ENCODE measurements around the gene MCM3.

Gene MCM3

GRCh38 chr6:52217761-52218160, 66.8 kb downstream of the MCM3 start:
- no peak overlapping the region for H3K4me3 ChIP-seq (ENCODE audit: low read length)
- no peak for TF ChIP-seq CTCF (conservative IDR thresholded peaks at IDR 0.05; ENCODE audit: low read length)
- DNase-seq (ENCODE audit: low read depth), result no peak

GRCh38 chr6:52216932-52217575, 67.5 kb downstream of the MCM3 start:
- no peak for TF ChIP-seq CTCF (conservative IDR thresholded peaks at IDR 0.05; ENCODE audit: low read length)

GRCh38 chr6:52215787-52216186, 68.8 kb downstream of the MCM3 start:
- H3K4me3 ChIP-seq (ENCODE audit: low read length), result no peak overlapping the region
- no peak for TF ChIP-seq CTCF (conservative IDR thresholded peaks at IDR 0.05; ENCODE audit: low read length)
- DNase-seq (ENCODE audit: low read depth), result no peak

More at GRCh38 chr6:52216932-52217575, 67.5 kb downstream of the MCM3 start:
- DNase-seq (ENCODE audit: low read depth), result no peak
- no peak overlapping the region for H3K4me3 ChIP-seq (ENCODE audit: low read length)

Measured in AG10803 (cell line).